Hepatocyte (in vitro differentiated cells): ENCODE results near the gene TPD52L2. TPM values are rescaled to one million over a fixed set of nuclear protein-coding genes. Genes with fewer than 3 reads are reported as not detected.

Source experiments
- DNase-seq: peaks from one replicate; pipeline ENCODE4 v3.0.0-alpha.2; 2016; ENCODE audit warnings: low spot score
- H2AFZ ChIP-seq: fragments of 200-600 bp; sonication (generic); 2 replicates; pipeline ENCODE4 v1.6.0; 2016; ENCODE audit warnings: antibody characterized with exemption, mild to moderate bottlenecking
- H3K27ac ChIP-seq: fragments of 200-600 bp; sonication (generic); 2 replicates; pipeline ENCODE4 v1.5.1; 2016; ENCODE audit warnings: mild to moderate bottlenecking
- H3K27me3 ChIP-seq: fragments of 200-600 bp; sonication (generic); 2 replicates; pipeline ENCODE4 v1.6.1; 2016
- H3K36me3 ChIP-seq: fragments of 200-600 bp; sonication (generic); replicated peaks from 2 replicates; pipeline ENCODE4 v1.5.1; 2016; ENCODE audit warnings: low read depth; ENCODE audit not compliant: insufficient read depth
- H3K4me1 ChIP-seq: fragments of 200-600 bp; sonication (generic); 2 replicates; pipeline ENCODE4 v1.5.1; 2016; ENCODE audit warnings: mild to moderate bottlenecking, moderate library complexity; ENCODE audit not compliant: insufficient read depth
- H3K4me2 ChIP-seq: fragments of 200-600 bp; sonication (generic); 2 replicates; pipeline ENCODE4 v1.6.0; 2016
- H3K4me3 ChIP-seq: fragments of 200-600 bp; sonication (generic); 2 replicates; pipeline ENCODE4 v1.5.1; 2016; ENCODE audit warnings: mild to moderate bottlenecking
- H3K79me2 ChIP-seq: fragments of 200-600 bp; sonication (generic); 2 replicates; pipeline ENCODE4 v1.6.0; 2017; ENCODE audit warnings: mild to moderate bottlenecking
- H3K9me2 ChIP-seq: fragments of 200-600 bp; sonication (generic); replicated peaks from 2 replicates; pipeline ENCODE4 v1.6.0; 2017; ENCODE audit warnings: mild to moderate bottlenecking; ENCODE audit not compliant: insufficient read depth
- H3K9me3 ChIP-seq: fragments of 200-600 bp; sonication (generic); 2 replicates; pipeline ENCODE4 v1.5.1; 2016; ENCODE audit warnings: low read depth, mild to moderate bottlenecking
- H4K20me1 ChIP-seq: fragments of 200-600 bp; sonication (generic); 2 replicates; pipeline ENCODE4 v1.6.0; 2016; ENCODE audit warnings: mild to moderate bottlenecking; ENCODE audit not compliant: insufficient read depth, poor library complexity, severe bottlenecking
- CTCF ChIP-seq: fragments of 200-600 bp; sonication (generic); IDR thresholded peaks from 2 replicates; pipeline ENCODE4 v1.5.1; 2016; ENCODE audit warnings: antibody characterized with exemption, mild to moderate bottlenecking; ENCODE audit not compliant: poor library complexity
- EZH2 ChIP-seq: fragments of 200-600 bp; sonication (generic); IDR thresholded peaks from 2 replicates; pipeline ENCODE4 v1.6.1; 2016; ENCODE audit warnings: antibody characterized with exemption, mild to moderate bottlenecking, borderline replicate concordance
- EZH2phosphoT487 ChIP-seq: fragments of 200-600 bp; sonication (generic); IDR thresholded peaks from one replicate; pipeline ENCODE4 v1.6.1; 2018; ENCODE audit warnings: antibody characterized with exemption, mild to moderate bottlenecking, low read depth, moderate library complexity; ENCODE audit not compliant: unreplicated experiment, severe bottlenecking
- WGBS: methylation state at CpG from one replicate; pipeline ENCODE4 v1.1.6; 2016; ENCODE audit warnings: low lambda C conversion rate; ENCODE audit errors: missing lambda C conversion rate; 5-methylcytosine and 5-hydroxymethylcytosine counted together
- polyA plus RNA-seq: library from polyadenylated mRNA; unstranded; fragments of >200 nt; fragmentation: Nextera tagmentation; extraction: Ambion mirVana; gene quantifications from 2 replicates; pipeline ENCODE4 v1.2.1, GENCODE V29; 2016
- total RNA-seq: library from RNA; depleted of rRNA; stranded (reverse); fragments of >200 nt; gene quantifications from 2 replicates; pipeline ENCODE4 v1.2.3, GENCODE V29; 2014

The TPD52L2 gene
- total and polyA plus RNA-seq, 2 experiments from 2014 or later = 83.2 to 93.8 TPM

GRCh38 chr20:63860325-63861051 is 4.6 kb upstream of the TPD52L2 start:
- H3K79me2 ChIP-seq = peaks cover 3% of the 10 kb centered on the region
- no peak overlapping the region for H3K4me2 ChIP-seq
- H3K4me3 ChIP-seq = no peak overlapping the region
- peaks cover 11% of the 10 kb centered on the region for H3K27me3 ChIP-seq
- H3K4me1 ChIP-seq = peaks cover 28% of the 10 kb centered on the region
- no peaks in the 10 kb centered on the region for H3K36me3 ChIP-seq
- H2AFZ ChIP-seq = no peak overlapping the region
- 72% methylated on average over 17 of the region's 17 CpGs for WGBS
- TF ChIP-seq EZH2 (no peak), CTCF (no peak), EZH2phosphoT487 (no peak)
- no peaks in the 10 kb centered on the region for H3K9me2 ChIP-seq
- no peak for DNase-seq
- no peaks in the 10 kb centered on the region for H4K20me1 ChIP-seq
- H3K9me3 ChIP-seq = no peaks in the 10 kb centered on the region
- no peak overlapping the region for H3K27ac ChIP-seq

- Histone ChIP-seq H3K36me3 (no peaks in the 10 kb centered on the region), H3K27ac (no peak within 1 kb of the TSS), H3K9me3 (no peaks in the 10 kb centered on the region), H3K4me3 (no peak within 1 kb of the TSS), H3K4me1 (peaks cover 32% of the 10 kb centered on the region), H3K4me2 (no peak within 1 kb of the TSS), H3K9me2 (no peaks in the 10 kb centered on the region), H3K27me3 (peaks cover 1% of the 10 kb centered on the region), H3K79me2 (peaks cover 12% of the 10 kb centered on the region), H2AFZ (no peak within 1 kb of the TSS), H4K20me1 (no peaks in the 10 kb centered on the region)
- no peak for TF ChIP-seq EZH2phosphoT487
- no peak for TF ChIP-seq CTCF
- no peak for TF ChIP-seq EZH2
- no peak for DNase-seq
- 98% methylated on average over 58 of the region's 59 CpGs for WGBS
These were observed 3.6 kb upstream of the TPD52L2 start, which contains the start of gene ABHD16B for GRCh38 chr20:63861365-63861934. TSS of gene ABHD16B (plus strand) at chr20:63861498. CDS start at chr20:63861541, 43 bp downstream.

GRCh38 chr20:63861981-63862901 is 2.8 kb upstream of the TPD52L2 start:
- Histone ChIP-seq H4K20me1 (peaks cover 2% of the 10 kb centered on the region), H3K9me2 (no peaks in the 10 kb centered on the region), H3K9me3 (no peaks in the 10 kb centered on the region), H3K4me1 (peaks cover 33% of the 10 kb centered on the region), H3K4me2 (no peak overlapping the region), H3K4me3 (no peak overlapping the region), H3K36me3 (no peaks in the 10 kb centered on the region), H3K79me2 (peaks cover 19% of the 10 kb centered on the region), H2AFZ (no peak overlapping the region), H3K27me3 (no peaks in the 10 kb centered on the region), H3K27ac (no peak overlapping the region)
- DNase-seq = no peak
- 97% methylated on average over 87 of the region's 95 CpGs for WGBS
- no peak for TF ChIP-seq EZH2phosphoT487
- TF ChIP-seq CTCF = no peak
- no peak for TF ChIP-seq EZH2
